Esophagus muscularis mucosa (tissue), 4 donors: ENCODE data around the gene CAMLG. TPM values are rescaled to one million over a fixed set of nuclear protein-coding genes. Genes with fewer than 3 reads are reported as not detected.
"Not testable (repeated sequence)": the region's sequence is repeated elsewhere in the genome, so short reads cannot be mapped to it uniquely, and the experiment has no call there.

ENCODE experiments used
- DNase-seq: peaks from one replicate; pipeline ENCODE4 v3.0.0-alpha.2; 2017; ENCODE audit errors: extremely low spot score
- H3K27ac ChIP-seq, 4 donors: fragments of 200-600 bp; sonication (generic); replicated peaks in 1 of 4; 1 replicate in 3 of 4; 2 replicates in 1 of 4; pipeline ENCODE4 v1.5.1; 2016 to 2019; ENCODE audit warnings: mild to moderate bottlenecking in 1 of 4
- H3K27me3 ChIP-seq, 4 donors: fragments of 200-600 bp; sonication (generic); one replicate each; pipeline versions ENCODE4 v1.5.1 to v1.6.0; 2016 to 2019
- H3K36me3 ChIP-seq, 4 donors: fragments of 200-600 bp; sonication (generic); one replicate each; pipeline ENCODE4 v1.5.1; 2016 to 2019
- H3K4me1 ChIP-seq, 4 donors: fragments of 200-600 bp; sonication (generic); one replicate each; pipeline ENCODE4 v1.5.1; 2016 to 2019
- H3K4me3 ChIP-seq, 4 donors: fragments of 200-600 bp; sonication (generic); 1 replicate in 2 of 4; 2 replicates in 2 of 4; pipeline ENCODE4 v1.5.1; 2016 to 2019; ENCODE audit warnings: mild to moderate bottlenecking in 4 of 4, moderate library complexity in 1 of 4
- H3K9me3 ChIP-seq, 4 donors: fragments of 200-600 bp; sonication (generic); 1 replicate in 3 of 4; 2 replicates in 1 of 4; pipeline ENCODE4 v1.5.1; 2016 to 2019
- CTCF ChIP-seq, 3 experiments: fragments of 200-600 bp in 2 of 3; fragments of 450-650 bp in 1 of 3; sonication (generic) in 2 of 3; IDR thresholded peaks; one replicate each; pipeline ENCODE4 v1.5.1; 2017 to 2019; ENCODE audit warnings: antibody characterized with exemption in 3 of 3, mild to moderate bottlenecking in 2 of 3, moderate library complexity in 1 of 3
- EP300 ChIP-seq: sonication (generic); formaldehyde crosslinking; IDR thresholded peaks from one replicate; pipeline ENCODE4 v1.6.1; 2017; ENCODE audit warnings: antibody characterized with exemption
- POLR2A ChIP-seq: fragments of 450-650 bp; IDR thresholded peaks from one replicate; pipeline ENCODE4 v1.6.1; 2017; ENCODE audit warnings: antibody characterized with exemption, moderate library complexity, mild to moderate bottlenecking, low read depth
- POLR2AphosphoS5 ChIP-seq, 2 donors: sonication (generic); formaldehyde crosslinking; IDR thresholded peaks; one replicate each; pipeline ENCODE4 v1.6.1; 2017; ENCODE audit warnings: antibody characterized with exemption in 2 of 2
- WGBS: methylation state at CpG from one replicate; pipeline ENCODE4 v1.1.5; 2018; 5-methylcytosine and 5-hydroxymethylcytosine counted together
- intact Hi-C: fragments of 100-400 bp; cut with DNase I; formaldehyde crosslinking; loops from one replicate; pipeline ENCODE4 v1.15.1; 2023
- total RNA-seq, 4 donors: library from RNA; depleted of rRNA; stranded (reverse); fragments of >200 nt; gene quantifications; one replicate each; pipeline versions ENCODE4 v1.1.0 to v1.2.1, GENCODE V29; 2016

Gene CAMLG
- total RNA-seq = 10 to 100 TPM; 38.5 to 54.4 (median 49.8) TPM

GRCh38 chr5:134738133-134738962 is at the start of gene CAMLG:
Gene CAMLG (plus strand): TSS chr5:134738548. CDS start chr5:134738621, 73 bp downstream.
- H3K27me3 ChIP-seq = no peaks in the 10 kb centered on the region
- TF ChIP-seq POLR2AphosphoS5 (IDR thresholded peaks at IDR 0.05) = peak; percentile 98 to 99
- TF ChIP-seq CTCF (IDR thresholded peaks at IDR 0.05) = peak; percentile 21 to 49 (median 38)
- TF ChIP-seq POLR2A = peak; percentile 95
- TF ChIP-seq EP300 = no peak
- peaks cover 16 to 46% (median 37%) of the 10 kb centered on the region in 4 donors for H3K4me1 ChIP-seq
- intact Hi-C loops = loop anchor here (2.0 kb wide), 1 partner anchor 166 kb away; the partner anchor contains the start of gene PCBD2
- no peaks in the 10 kb centered on the region for H3K9me3 ChIP-seq
- peak; percentile 99 for DNase-seq
- peaks cover 0 to 20% (median 3%) of the 10 kb centered on the region in 4 donors for H3K36me3 ChIP-seq
- WGBS = under 1% methylated on average over 39 of the region's 66 CpGs
- H3K4me3 ChIP-seq = peak within 1 kb of the TSS; percentile 74 to 90 (median 82)
- peak within 1 kb of the TSS; percentile 92 to 98 (median 94) for H3K27ac ChIP-seq

GRCh38 chr5:134690144-134690543 is 48.2 kb upstream of the CAMLG start:
- H3K4me3 ChIP-seq, DNase-seq, H3K4me1 ChIP-seq, H3K27ac ChIP-seq, H3K9me3 ChIP-seq, H3K27me3 ChIP-seq: not testable (repeated sequence)
- H3K36me3 ChIP-seq = peaks cover 28 to 99% (median 90%) of the 10 kb centered on the region in 4 donors
- WGBS = 96% methylated on average over 8 of the region's 8 CpGs
- intact Hi-C loops = loop anchor here (10.0 kb wide), 1 partner anchor 105 kb away; no protein-coding TSS in a partner anchor

- intact Hi-C loops = loop anchor here (10.0 kb wide), 1 partner anchor 102 kb away; no protein-coding TSS in a partner anchor
- no peak for TF ChIP-seq EP300
- TF ChIP-seq CTCF (IDR thresholded peaks at IDR 0.05) = no peak
- no peak for TF ChIP-seq POLR2A
- no peak for TF ChIP-seq POLR2AphosphoS5 (IDR thresholded peaks at IDR 0.05)
- peaks cover 27 to 93% (median 83%) of the 10 kb centered on the region in 4 donors for H3K36me3 ChIP-seq
Measured at GRCh38 chr5:134692722-134693121, 45.6 kb upstream of the CAMLG start.

GRCh38 chr5:134708301-134708700 is 30.0 kb upstream of the CAMLG start:
- no peak for DNase-seq
- TF ChIP-seq POLR2A (no peak), POLR2AphosphoS5 (IDR thresholded peaks at IDR 0.05) (no peak), EP300 (no peak), CTCF (IDR thresholded peaks at IDR 0.05) (no peak)
- 88% methylated on average over 1 of the region's 1 CpG for WGBS
- Histone ChIP-seq H3K36me3 (peaks cover 70 to 98% (median 93%) of the 10 kb centered on the region in 4 donors), H3K27me3 (no peaks in the 10 kb centered on the region), H3K27ac (no peak overlapping the region), H3K4me3 (no peak overlapping the region), H3K4me1 (no peaks in the 10 kb centered on the region), H3K9me3 (no peaks in the 10 kb centered on the region)
- intact Hi-C loops = loop anchor here (10.0 kb wide), 1 partner anchor 104 kb away; no protein-coding TSS in a partner anchor

More at GRCh38 chr5:134692722-134693121, 45.6 kb upstream of the CAMLG start:
- DNase-seq = no peak
- Histone ChIP-seq H3K4me3 (no peak overlapping the region), H3K27me3 (no peaks in the 10 kb centered on the region), H3K4me1 (no peaks in the 10 kb centered on the region), H3K9me3 (no peaks in the 10 kb centered on the region), H3K27ac (no peak overlapping the region)

GRCh38 chr5:134714120-134714519 is 24.2 kb upstream of the CAMLG start:
- intact Hi-C loops = no loop called here
- DNase-seq = no peak
- 86% methylated on average over 5 of the region's 5 CpGs for WGBS
- H3K4me1 ChIP-seq = no peaks in the 10 kb centered on the region
- H3K36me3 ChIP-seq = peaks cover 54 to 99% (median 90%) of the 10 kb centered on the region in 4 donors
- H3K9me3 ChIP-seq = no peaks in the 10 kb centered on the region
- H3K27ac ChIP-seq = no peak overlapping the region
- no peak for TF ChIP-seq EP300
- TF ChIP-seq CTCF (IDR thresholded peaks at IDR 0.05) = no peak
- no peak for TF ChIP-seq POLR2AphosphoS5 (IDR thresholded peaks at IDR 0.05)
- no peak for TF ChIP-seq POLR2A
- H3K27me3 ChIP-seq = no peaks in the 10 kb centered on the region
- no peak overlapping the region for H3K4me3 ChIP-seq
